GDM1 (cell line): Measurements from ENCODE around the gene CENPH.
"Not testable (repeated sequence)": the region's sequence is repeated elsewhere in the genome, so short reads cannot be mapped to it uniquely, and the experiment has no call there.

Experiments
- DNase-seq: peaks from one replicate; lab custom pipeline; 2025; lab: John Stamatoyannopoulos, UW

Gene CENPH

DNA sequence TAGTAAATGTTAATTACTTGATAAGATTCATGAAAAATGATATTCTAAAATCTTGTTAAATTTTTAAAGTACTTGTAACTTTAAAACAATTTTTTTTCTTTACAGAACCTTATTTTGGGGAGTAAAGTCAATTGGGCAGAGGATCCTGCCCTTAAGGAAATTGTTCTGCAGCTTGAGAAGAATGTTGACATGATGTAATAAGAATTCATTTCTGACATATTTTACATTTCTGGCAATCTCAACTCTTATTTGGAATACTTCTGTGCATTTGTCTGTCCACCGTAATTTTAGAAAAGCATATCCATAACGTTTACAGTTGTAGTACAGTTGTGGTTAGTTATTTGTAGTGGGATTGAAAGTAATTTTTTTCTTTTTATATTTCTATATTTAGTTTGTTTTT lies 20.2 kb downstream of the CENPH start:
- no peak for DNase-seq

GRCh38 chr5:69211200-69211599 lies 21.8 kb downstream of the CENPH start:
- DNase-seq: no peak

- DNase-seq: no peak
Observed at GRCh38 chr5:69212022-69212421, 22.6 kb downstream of the CENPH start.

- DNase-seq: no peak
Observed at GRCh38 chr5:69213513-69214215, 24.3 kb downstream of the CENPH start.

DNA sequence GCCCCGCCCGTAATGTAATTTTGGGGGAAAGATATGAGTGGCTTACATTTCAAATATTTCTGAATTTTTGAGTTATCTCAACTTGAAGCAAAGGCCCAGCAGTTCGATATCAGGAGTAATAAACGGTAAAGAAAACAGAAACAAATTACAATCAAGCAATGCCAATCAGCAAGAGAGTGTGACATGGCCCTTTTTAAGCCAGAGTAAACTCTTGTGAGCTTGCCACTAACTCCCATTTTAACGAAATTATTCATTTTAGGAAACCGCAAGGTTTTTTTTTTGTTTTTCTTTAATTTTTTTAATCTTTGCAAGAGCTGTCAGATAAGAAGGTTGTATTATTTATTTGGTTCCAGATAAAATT lies 27.7 kb downstream of the CENPH start:
- DNase-seq: no peak

DNA sequence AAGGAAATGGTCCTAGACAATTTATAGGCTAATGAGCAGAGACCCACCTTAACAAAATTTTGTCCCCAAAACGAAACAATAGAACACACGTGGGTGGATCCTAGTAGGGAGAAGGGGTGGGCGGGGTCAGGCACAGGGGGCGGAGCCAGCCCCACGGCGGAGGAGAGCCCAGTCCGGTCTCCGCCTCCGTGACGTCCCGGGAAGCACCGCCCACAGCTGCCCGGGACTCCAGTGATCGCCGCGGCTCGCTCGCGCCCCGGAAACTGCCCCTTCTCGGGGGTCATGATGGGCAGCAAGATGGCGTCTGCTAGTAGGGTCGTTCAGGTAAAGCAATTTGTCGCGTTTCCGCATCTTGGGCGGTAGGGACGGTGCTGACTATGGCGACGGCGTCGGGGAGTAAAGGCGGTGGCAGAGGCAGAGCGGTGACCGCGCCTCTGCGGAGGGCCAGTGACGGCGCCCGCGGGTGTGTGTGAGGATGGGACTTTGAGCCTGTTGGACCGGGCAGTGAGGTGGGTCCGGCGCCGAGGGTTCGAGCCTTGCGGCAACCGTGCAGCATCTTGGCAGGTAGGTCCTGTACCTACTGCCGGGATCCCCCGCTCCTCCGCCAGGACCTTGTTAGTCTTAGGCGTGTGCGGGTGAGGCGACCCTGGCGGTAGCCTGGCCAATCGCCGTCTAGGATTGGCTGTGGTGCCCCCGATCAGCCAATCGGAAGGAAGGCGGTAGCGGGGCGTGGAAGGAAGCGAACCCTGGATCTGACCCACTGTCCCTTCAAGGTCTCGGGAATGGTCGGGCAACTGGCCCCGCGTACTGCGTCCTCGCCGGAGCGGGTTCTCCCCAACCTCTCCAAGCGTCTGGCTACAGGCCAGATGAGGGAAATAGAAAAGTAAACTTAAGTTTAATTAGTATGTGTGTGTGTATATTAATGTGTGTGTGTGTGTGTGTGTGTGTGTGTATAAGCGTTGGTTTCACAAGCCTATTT lies 28.5 kb downstream of the CENPH start:
- DNase-seq: peak; percentile 85

DNA sequence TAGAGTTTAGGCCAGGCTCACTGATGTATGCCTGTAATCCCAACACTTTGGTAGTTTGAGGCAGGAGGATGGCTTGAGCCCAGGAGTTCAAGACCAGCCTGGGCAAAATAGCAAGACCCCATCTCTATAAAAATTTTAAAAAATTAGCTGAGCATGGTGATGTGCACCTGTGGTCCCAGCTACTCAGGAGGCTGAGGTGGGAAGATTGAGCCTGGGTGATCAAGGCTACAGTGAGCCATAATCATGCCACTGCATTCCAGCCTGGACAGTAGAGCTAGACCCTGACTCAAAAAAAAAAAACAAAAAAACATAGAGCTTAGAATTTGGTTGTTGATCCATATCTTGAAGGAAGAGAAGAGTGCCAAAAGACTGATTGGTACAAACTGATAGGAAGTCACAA lies 30.6 kb downstream of the CENPH start:
- no peak for DNase-seq

- DNase-seq: not testable (repeated sequence)
Observed at GRCh38 chr5:69220371-69220770, 31.0 kb downstream of the CENPH start.

- DNase-seq: not testable (repeated sequence)
Observed at GRCh38 chr5:69220833-69221232, 31.4 kb downstream of the CENPH start.

GRCh38 chr5:69224520-69224919 lies 35.1 kb downstream of the CENPH start:
- DNase-seq: no peak

DNA sequence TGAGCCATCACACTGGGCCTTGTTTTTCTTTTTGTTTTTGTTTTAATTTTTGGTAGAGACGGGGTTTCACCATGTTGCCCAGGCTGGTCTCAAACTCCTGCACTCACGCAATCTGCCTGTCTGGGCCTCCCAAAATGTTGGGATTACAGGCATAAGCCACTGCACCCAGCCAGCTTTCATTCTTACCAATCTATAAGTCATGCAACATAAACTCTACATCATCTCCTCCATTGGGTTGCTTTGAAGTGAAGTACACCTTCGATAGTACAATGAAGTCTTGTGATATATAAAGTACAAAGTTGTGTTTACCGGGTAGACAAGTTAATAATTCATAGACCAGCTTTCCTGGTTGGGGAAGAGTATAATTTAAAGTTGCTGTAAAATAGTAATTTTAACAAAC lies 36.5 kb downstream of the CENPH start:
- no peak for DNase-seq

- no peak for DNase-seq
Observed at GRCh38 chr5:69230181-69230580, 40.8 kb downstream of the CENPH start.

- DNase-seq: no peak
Observed at GRCh38 chr5:69231281-69231680, 41.9 kb downstream of the CENPH start.

DNA sequence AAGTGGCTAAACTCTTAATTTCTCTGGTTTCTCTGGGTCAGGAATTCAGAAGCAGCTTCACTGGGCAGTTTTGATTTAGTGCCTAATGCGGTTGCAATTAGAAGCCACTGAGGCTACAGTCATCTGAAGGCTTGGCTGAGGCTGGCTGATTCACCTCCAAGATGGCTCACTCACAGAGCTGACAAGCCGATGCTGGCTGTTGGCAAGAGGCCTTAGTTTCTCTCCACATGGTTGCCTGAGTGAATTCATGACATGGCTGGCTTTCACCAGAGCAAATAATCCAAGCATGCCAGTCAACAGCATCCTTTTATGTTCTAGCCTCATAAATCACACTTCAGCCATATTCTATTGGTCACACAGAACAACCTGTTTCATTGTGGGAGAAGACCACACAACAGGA lies 42.5 kb downstream of the CENPH start:
- no peak for DNase-seq

DNA sequence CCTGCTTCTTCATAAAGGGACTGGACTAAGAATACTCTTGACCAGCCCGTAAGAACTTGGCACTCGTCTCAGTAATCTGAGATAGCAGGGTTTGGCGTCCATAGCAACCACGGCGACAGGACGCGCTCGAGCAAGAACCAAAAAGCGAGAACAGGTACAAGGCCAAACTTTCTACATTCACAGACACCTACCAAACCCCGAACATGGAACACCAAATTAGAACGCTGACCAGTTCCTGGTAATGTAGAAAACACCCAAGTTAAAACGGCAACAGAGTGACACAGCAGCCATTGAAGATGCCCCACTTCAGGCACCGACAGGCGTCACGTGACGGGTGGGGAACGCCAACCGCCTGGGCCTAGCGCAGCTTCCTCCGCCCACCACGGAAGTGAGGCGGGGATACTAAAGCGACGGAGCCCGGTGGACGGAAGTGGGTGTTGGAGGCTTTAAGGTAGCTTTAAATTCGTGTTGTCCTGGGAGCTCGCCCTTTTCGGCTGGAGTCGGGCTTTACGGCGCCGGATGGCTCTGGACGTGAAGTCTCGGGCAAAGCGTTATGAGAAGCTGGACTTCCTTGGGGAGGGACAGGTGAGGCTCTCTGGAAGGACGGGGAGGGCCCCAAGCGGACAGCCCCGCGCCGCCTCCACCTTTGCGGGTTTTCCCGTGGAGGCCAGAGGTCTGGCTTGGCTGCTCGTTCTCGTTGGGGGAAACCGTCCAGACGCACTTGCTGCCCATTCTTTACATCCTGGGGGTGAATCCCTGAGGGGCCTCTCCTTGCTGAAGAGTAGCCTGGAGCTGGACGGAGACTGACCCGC lies 45.3 kb downstream of the CENPH start, which contains the start of gene CDK7:
Gene CDK7 (plus strand): TSS at position 430 of the 812 bp plus-strand sequence. CDS start 90 bp downstream, at position 520.
- peak; percentile 75 for DNase-seq

DNA sequence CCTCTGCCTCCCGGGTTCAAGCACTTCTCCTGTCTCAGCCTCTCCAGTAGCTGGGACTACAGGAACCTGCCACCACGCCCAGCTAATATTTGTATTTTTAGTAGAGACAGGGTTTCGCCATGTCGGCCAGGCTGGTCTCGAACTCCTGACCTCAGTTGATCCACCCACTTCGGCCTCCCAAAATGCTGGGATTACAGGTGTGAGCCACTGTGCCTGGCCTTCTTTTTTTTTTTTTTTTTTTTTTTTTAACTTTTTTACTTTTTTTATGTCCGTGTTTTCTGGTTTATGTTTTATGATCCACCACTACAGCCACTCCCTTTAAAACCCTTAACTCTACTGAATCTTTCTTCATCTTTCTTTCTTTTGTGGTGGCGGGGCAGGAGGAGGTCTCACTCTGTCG lies 47.4 kb downstream of the CENPH start:
- DNase-seq: not testable (repeated sequence)

GRCh38 chr5:69237877-69238276 lies 48.5 kb downstream of the CENPH start:
- DNase-seq: no peak

- DNase-seq: no peak
Observed at GRCh38 chr5:69238760-69239251, 49.4 kb downstream of the CENPH start.

GRCh38 chr5:69242215-69242927 lies 53.0 kb downstream of the CENPH start:
- DNase-seq: no peak

GRCh38 chr5:69245031-69245430 lies 55.6 kb downstream of the CENPH start:
- DNase-seq: no peak

DNA sequence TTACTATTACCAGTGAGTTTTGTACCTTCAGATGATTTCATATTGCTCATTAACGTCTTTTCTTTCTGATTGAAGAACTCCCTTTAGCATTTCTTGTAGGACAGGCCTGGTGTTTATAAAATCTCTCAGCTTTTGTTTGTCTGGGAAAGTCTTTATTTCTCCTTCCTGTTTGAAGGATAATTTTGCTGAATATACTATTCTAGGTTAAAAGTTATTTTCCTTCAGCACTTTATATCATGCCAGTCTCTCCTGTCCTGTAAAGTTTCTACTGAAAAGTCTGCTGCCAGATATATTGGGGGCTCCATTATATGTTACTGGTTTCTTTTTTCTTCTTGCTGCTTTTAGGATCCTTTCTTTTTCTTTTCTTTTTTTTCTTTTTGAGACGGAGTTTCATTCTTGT lies 58.6 kb downstream of the CENPH start:
- no peak for DNase-seq
